IMR-90 (cell line): ENCODE results near the gene MKRN2OS. TPM values are rescaled to one million over a fixed set of nuclear protein-coding genes. Genes with fewer than 3 reads are reported as not detected.

ENCODE experiments used
- ATAC-seq: fragments of 200-7000 bp; cut with Tn5 transposase; 2 replicates; pipeline ENCODE4 v1.9.1; 2020; ENCODE audit warnings: low read depth, mild to moderate bottlenecking, moderate library complexity
- BruUV-seq: library from RNA; stranded (reverse); fragments of 400-500 nt; replicated peaks from 2 replicates; lab custom pipeline; 2021; lab: Mats Ljungman, UMichigan
- CTCF ChIA-PET: fragments of 300-600 bp; formaldehyde crosslinking; extraction: SDS; loops from one replicate; lab custom pipeline; 2021; ENCODE audit warnings: antibody characterized with exemption; lab: Yijun Ruan, JAX
- POLR2A ChIA-PET: fragments of 300-600 bp; sonication (Branson Sonifier 250); formaldehyde crosslinking; loops from one replicate; lab custom pipeline; 2022; ENCODE audit warnings: antibody characterized with exemption; ENCODE audit not compliant: unreplicated experiment; lab: Charles Lee
- DNase-seq: peaks from one replicate; pipeline ENCODE4 v3.0.0; 2013
- H2AFZ ChIP-seq: replicated peaks from 2 replicates; pipeline ENCODE3; 2013; ENCODE audit warnings: low read length, mild to moderate bottlenecking; ENCODE audit not compliant: poor library complexity
- H2AK5ac ChIP-seq: 2 replicates; pipeline ENCODE4 v1.6.1; 2013; ENCODE audit warnings: low read depth, low read length, inconsistent platforms
- H2AK9ac ChIP-seq: replicated peaks from 2 replicates; pipeline ENCODE3; 2013; ENCODE audit warnings: mild to moderate bottlenecking, low read depth, low read length, moderate library complexity; ENCODE audit not compliant: poor library complexity
- H2BK120ac ChIP-seq: 2 replicates; pipeline ENCODE4 v1.6.1; 2013; ENCODE audit warnings: low read depth, low read length, inconsistent platforms
- H2BK15ac ChIP-seq: 3 replicates; pipeline ENCODE4 v1.6.1; 2013; ENCODE audit warnings: low read depth, low read length, inconsistent platforms
- H2BK20ac ChIP-seq: 2 replicates; pipeline ENCODE4 v1.6.1; 2013; ENCODE audit warnings: low read depth, mild to moderate bottlenecking, inconsistent platforms, low read length, moderate library complexity
- H2BK5ac ChIP-seq: 2 replicates; pipeline ENCODE4 v1.6.1; 2013; ENCODE audit warnings: mild to moderate bottlenecking, low read depth, low read length, inconsistent platforms; ENCODE audit not compliant: poor library complexity, severe bottlenecking
- H3K14ac ChIP-seq: replicated peaks from 2 replicates; pipeline ENCODE4 v1.6.1; 2013; ENCODE audit warnings: low read depth, low read length, inconsistent platforms
- H3K18ac ChIP-seq: 2 replicates; pipeline ENCODE4 v1.6.1; 2013; ENCODE audit warnings: low read depth, low read length, control low read depth
- H3K23ac ChIP-seq: 2 replicates; pipeline ENCODE4 v1.6.1; 2013; ENCODE audit warnings: low read depth, low read length, inconsistent platforms
- H3K27ac ChIP-seq: 2 replicates; pipeline ENCODE4 v1.5.1; 2013; ENCODE audit warnings: mild to moderate bottlenecking, control low read depth, low read length; ENCODE audit not compliant: insufficient read depth
- H3K27me3 ChIP-seq: 2 replicates; pipeline ENCODE4 v1.6.1; 2013; ENCODE audit warnings: low read length; ENCODE audit not compliant: control insufficient read depth, insufficient read depth
- H3K36me3 ChIP-seq: 2 replicates; pipeline ENCODE4 v1.6.1; 2013; ENCODE audit warnings: low read length, mixed read lengths; ENCODE audit not compliant: control insufficient read depth, insufficient read depth
- H3K4ac ChIP-seq: 2 replicates; pipeline ENCODE4 v1.6.1; 2013; ENCODE audit warnings: low read depth, low read length, inconsistent platforms
- H3K4me1 ChIP-seq: 2 replicates; pipeline ENCODE4 v1.6.1; 2013; ENCODE audit warnings: low read length, mixed read lengths; ENCODE audit not compliant: control insufficient read depth, insufficient read depth
- H3K4me2 ChIP-seq: 2 replicates; pipeline ENCODE4 v1.6.1; 2013; ENCODE audit warnings: low read depth, mild to moderate bottlenecking, control low read depth, low read length, moderate library complexity
- H3K4me3 ChIP-seq: 2 replicates; pipeline ENCODE4 v1.5.1; 2013; ENCODE audit warnings: low read depth, mild to moderate bottlenecking, control low read depth, low read length, moderate library complexity; ENCODE audit not compliant: insufficient read depth
- H3K56ac ChIP-seq: 2 replicates; pipeline ENCODE4 v1.6.1; 2013; ENCODE audit warnings: low read length, inconsistent platforms; ENCODE audit not compliant: insufficient read depth; ENCODE audit errors: extremely low read depth
- H3K79me1 ChIP-seq, 2 experiments: 2 replicates each; pipeline ENCODE4 v1.6.1; 2013; ENCODE audit warnings: low read length in 2 of 2, inconsistent platforms in 1 of 2, low read depth in 1 of 2
- H3K9ac ChIP-seq: 2 replicates; pipeline ENCODE4 v1.6.1; 2013; ENCODE audit warnings: low read depth, low read length, control low read depth
- H3K9me1 ChIP-seq: 2 replicates; pipeline ENCODE4 v1.6.1; 2013; ENCODE audit warnings: low read length, inconsistent platforms; ENCODE audit not compliant: insufficient read depth
- H3K9me3 ChIP-seq: 2 replicates; pipeline ENCODE4 v1.6.1; 2013; ENCODE audit warnings: low read length; ENCODE audit not compliant: control insufficient read depth, insufficient read depth
- H4K20me1 ChIP-seq: 2 replicates; pipeline ENCODE4 v1.6.1; 2013; ENCODE audit warnings: low read length, inconsistent platforms; ENCODE audit not compliant: insufficient read depth
- H4K5ac ChIP-seq: 2 replicates; pipeline ENCODE4 v1.6.1; 2013; ENCODE audit warnings: mild to moderate bottlenecking, low read depth, low read length, control low read depth
- H4K8ac ChIP-seq, 2 experiments: 2 replicates each; pipeline ENCODE4 v1.6.1; 2013; ENCODE audit warnings: low read depth in 2 of 2, low read length in 2 of 2, control low read depth in 1 of 2, inconsistent platforms in 1 of 2
- H4K91ac ChIP-seq: 2 replicates; pipeline ENCODE4 v1.6.1; 2013; ENCODE audit warnings: low read depth, low read length, inconsistent platforms; ENCODE audit not compliant: insufficient read depth
- BHLHE40 ChIP-seq: fragments of 150-350 bp; IDR thresholded peaks from 2 replicates; pipeline ENCODE4 v1.6.1; 2016; ENCODE audit warnings: mild to moderate bottlenecking, low read depth, low read length
- CEBPB ChIP-seq: IDR thresholded peaks from 2 replicates; pipeline ENCODE4 v1.6.1; 2012; ENCODE audit warnings: low read depth, low read length, improper control_type of control experiment
- CHD1 ChIP-seq: IDR thresholded peaks from 2 replicates; pipeline ENCODE4 v1.6.1; 2012; ENCODE audit warnings: low read depth, low read length, improper control_type of control experiment
- FOS ChIP-seq: fragments of 150-350 bp; IDR thresholded peaks from 2 replicates; pipeline ENCODE4 v1.6.1; 2016; ENCODE audit warnings: low read depth, low read length
- MAFK ChIP-seq: IDR thresholded peaks from 2 replicates; pipeline ENCODE4 v1.6.1; 2012; ENCODE audit warnings: low read depth, low read length, improper control_type of control experiment
- MXI1 ChIP-seq: IDR thresholded peaks from 2 replicates; pipeline ENCODE4 v1.6.1; 2012; ENCODE audit warnings: low read depth, mild to moderate bottlenecking, low read length, moderate library complexity, borderline replicate concordance
- POLR2A ChIP-seq: IDR thresholded peaks from 2 replicates; pipeline ENCODE4 v1.6.1; 2012; ENCODE audit warnings: mild to moderate bottlenecking, low read depth, low read length
- RAD21 ChIP-seq: IDR thresholded peaks from 2 replicates; pipeline ENCODE4 v1.6.1; 2012; ENCODE audit warnings: low read length, improper control_type of control experiment
- RFX5 ChIP-seq: IDR thresholded peaks from 2 replicates; pipeline ENCODE4 v1.8.0; 2012; ENCODE audit warnings: low read depth, mild to moderate bottlenecking, low read length, moderate library complexity
- SMC3 ChIP-seq: fragments of 150-350 bp; IDR thresholded peaks from 2 replicates; pipeline ENCODE4 v1.6.1; 2016; ENCODE audit warnings: low read depth, mild to moderate bottlenecking, antibody characterized with exemption, low read length, moderate library complexity
- USF2 ChIP-seq: fragments of 150-350 bp; IDR thresholded peaks from 2 replicates; pipeline ENCODE4 v1.6.1; 2017; ENCODE audit warnings: mild to moderate bottlenecking, antibody characterized with exemption, low read length, low read depth
- WGBS, 2 experiments: methylation state at CpG; one replicate each; pipeline versions ENCODE4 v1.1.5 to v1.1.7; 2013; ENCODE audit warnings: missing lambda C conversion rate in 2 of 2; ENCODE audit not compliant: insufficient read length in 1 of 2; ENCODE audit errors: extremely low coverage in 2 of 2; 5-methylcytosine and 5-hydroxymethylcytosine counted together
- dilution Hi-C: fragments of 300-500 bp; cut with HindIII; formaldehyde crosslinking; loops from one replicate; pipeline ENCODE4 v1.14.3; 2018; ENCODE audit warnings: low sequenced_read_pairs; ENCODE audit not compliant: unreplicated experiment
- in situ Hi-C: fragments of 300-500 bp; cut with MboI; formaldehyde crosslinking; loops from 3 replicates; pipeline ENCODE4 v1.14.3; 2019; ENCODE audit warnings: low sequenced_read_pairs, inconsistent platforms, mixed read lengths
- intact Hi-C: fragments of 100-400 bp; cut with micrococcal nuclease; formaldehyde crosslinking; loops from 2 replicates; pipeline ENCODE4 v1.10.0; 2022
- polyA plus RNA-seq, 3 experiments: library from polyadenylated mRNA; depleted of rRNA; stranded (reverse); fragments of >200 nt; gene quantifications; 2 replicates each; pipeline ENCODE4 v1.2.3, GENCODE V29; 2012; ENCODE audit warnings: low replicate concordance in 1 of 3
- total RNA-seq: library from RNA; depleted of rRNA; stranded (reverse); fragments of >200 nt; gene quantifications from 2 replicates; pipeline ENCODE4 v1.2.3, GENCODE V29; 2012

Gene MKRN2OS
- total and polyA plus RNA-seq, 2 of the 4 experiments (the other 2 are of a cell fraction): not detected

- POLR2A ChIA-PET: no interaction called here
- Histone ChIP-seq H4K91ac (peak overlapping the region; percentile 27), H2AK9ac (peak overlapping the region; percentile 33), H2BK15ac (peak overlapping the region; percentile 13; the same call in 1 of the 3 replicates), H3K23ac (peak overlapping the region; percentile 89), H2BK120ac (no peak overlapping the region), H2AFZ (peak overlapping the region; percentile 97), H2BK20ac (no peak overlapping the region), H3K18ac (peak overlapping the region; percentile 27; the same call in 1 of the 2 replicates), H3K9ac (peak overlapping the region; percentile 87), H2AK5ac (0 out of 2 replicates have a peak overlapping the region, but pooled peaks have one; percentile 30), H3K27me3 (no peaks in the 10 kb centered on the region), H3K27ac (peak overlapping the region; percentile 91), H3K9me1 (peaks cover 15% of the 10 kb centered on the region), H3K14ac (peak overlapping the region; percentile 87), H3K4me3 (peak overlapping the region; percentile 85), H4K8ac (peak overlapping the region; percentile 66 to 89; a peak in 3 of 4 replicates), H3K9me3 (no peaks in the 10 kb centered on the region), H3K36me3 (no peaks in the 10 kb centered on the region), H2BK5ac (peak overlapping the region; percentile 77), H3K4ac (peak overlapping the region; percentile 74), H4K20me1 (peaks cover 54% of the 10 kb centered on the region), H4K5ac (peak overlapping the region; percentile 19; the same call in 1 of the 2 replicates), H3K4me2 (peak overlapping the region; percentile 79), H3K4me1 (peaks cover 5% of the 10 kb centered on the region), H3K79me1 (peaks cover 3 to 45% of the 10 kb centered on the region in 2 experiments; a peak in 2 of 4 replicates), H3K56ac (peak overlapping the region; percentile 88)
- CTCF ChIA-PET: no interaction called here
- dilution Hi-C loops (no loop called here), intact Hi-C loops (loop anchor here (2.0 to 5.0 kb wide), 3 partner anchors 50 to 365 kb away; no protein-coding TSS in a partner anchor), in situ Hi-C loops (no loop called here)
- TF ChIP-seq RAD21: no peak
- TF ChIP-seq MXI1: no peak
- no peak for TF ChIP-seq SMC3
- peak; percentile 24; the same call in 1 of the 2 replicates for TF ChIP-seq RFX5
- no peak for TF ChIP-seq USF2
- TF ChIP-seq FOS: no peak
- TF ChIP-seq BHLHE40: no peak
- peak; percentile 93 for TF ChIP-seq CEBPB
- TF ChIP-seq POLR2A: no peak
- no peak for TF ChIP-seq CHD1
- no peak for TF ChIP-seq MAFK
- no CpG with 5 or more reads among the region's 18 CpGs for WGBS, 2 experiments
- BruUV-seq: no TSS peak
- peak; percentile 59 for DNase-seq
- no peak for ATAC-seq
Observed at GRCh38 chr3:12557473-12558100, 12.3 kb upstream of the MKRN2OS start.
